ENCODE results near the gene GPR35. TPM values are rescaled to one million over a fixed set of nuclear protein-coding genes. Genes with fewer than 3 reads are reported as not detected.
"Not testable (repeated sequence)": the region's sequence is repeated elsewhere in the genome, so short reads cannot be mapped to it uniquely, and the experiment has no call there.

GPR35 gene
- polyA plus RNA-seq, 4 donors = 1.5 to 1.9 (median 1.6) TPM

DNA sequence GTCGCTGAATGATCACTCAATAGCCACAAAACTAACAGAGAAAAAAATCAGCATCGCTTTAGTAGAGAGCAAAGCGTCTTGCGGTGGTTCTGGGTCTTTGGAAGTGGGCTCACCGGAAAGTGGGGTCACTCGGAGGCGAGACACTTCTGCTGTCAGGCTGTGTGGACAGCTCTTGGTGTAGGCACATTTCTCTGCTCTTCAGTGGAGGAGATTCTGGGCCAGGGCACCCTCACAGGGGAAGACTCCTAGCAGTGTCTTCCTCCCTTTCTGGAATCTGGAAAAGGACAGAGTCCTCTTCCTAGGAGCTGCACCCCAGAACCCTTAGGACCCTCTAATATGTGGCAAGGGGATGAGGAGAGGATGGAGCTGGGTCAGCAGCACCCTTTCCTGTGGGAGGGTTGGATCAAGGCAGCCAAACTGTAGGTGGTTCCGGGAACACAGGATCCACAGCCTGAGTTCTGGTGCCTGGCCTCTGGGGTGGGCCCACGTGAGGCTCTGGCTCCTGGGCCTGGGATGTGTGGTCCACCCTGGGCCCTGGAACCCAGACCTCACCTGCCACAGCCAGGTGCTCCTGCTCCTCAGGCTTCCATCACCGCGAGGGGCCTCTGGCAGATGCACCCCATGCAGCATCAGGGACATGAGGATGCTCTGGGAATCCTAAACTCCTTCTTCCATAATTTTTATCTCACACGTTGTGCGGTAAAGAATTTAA, 25.1 kb downstream of the GPR35 start:
- no peak for DNase-seq (ENCODE audit: low read depth in 4 of 4, low spot score in 3 of 4)

DNA sequence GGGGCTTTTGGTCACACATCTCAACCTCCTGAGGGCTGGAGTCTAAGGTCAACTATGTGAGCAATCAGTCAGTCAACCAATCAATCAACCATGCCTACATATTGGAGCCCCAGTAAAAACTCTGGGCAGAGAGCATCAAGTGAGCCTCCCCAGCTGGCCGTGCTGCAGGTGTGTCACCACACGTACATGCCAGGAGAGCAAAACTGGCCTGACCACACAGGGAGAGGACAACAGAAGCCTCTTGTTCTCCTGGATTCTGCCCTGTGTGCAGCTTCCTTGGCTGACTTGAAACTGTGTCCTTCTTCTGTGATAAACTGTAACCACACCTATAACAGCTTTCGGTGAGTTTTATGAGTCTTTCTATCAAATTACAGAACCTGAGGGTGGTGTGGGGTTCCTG, 25.9 kb downstream of the GPR35 start:
- DNase-seq (ENCODE audit: low read depth in 4 of 4, low spot score in 3 of 4) = no peak

DNA sequence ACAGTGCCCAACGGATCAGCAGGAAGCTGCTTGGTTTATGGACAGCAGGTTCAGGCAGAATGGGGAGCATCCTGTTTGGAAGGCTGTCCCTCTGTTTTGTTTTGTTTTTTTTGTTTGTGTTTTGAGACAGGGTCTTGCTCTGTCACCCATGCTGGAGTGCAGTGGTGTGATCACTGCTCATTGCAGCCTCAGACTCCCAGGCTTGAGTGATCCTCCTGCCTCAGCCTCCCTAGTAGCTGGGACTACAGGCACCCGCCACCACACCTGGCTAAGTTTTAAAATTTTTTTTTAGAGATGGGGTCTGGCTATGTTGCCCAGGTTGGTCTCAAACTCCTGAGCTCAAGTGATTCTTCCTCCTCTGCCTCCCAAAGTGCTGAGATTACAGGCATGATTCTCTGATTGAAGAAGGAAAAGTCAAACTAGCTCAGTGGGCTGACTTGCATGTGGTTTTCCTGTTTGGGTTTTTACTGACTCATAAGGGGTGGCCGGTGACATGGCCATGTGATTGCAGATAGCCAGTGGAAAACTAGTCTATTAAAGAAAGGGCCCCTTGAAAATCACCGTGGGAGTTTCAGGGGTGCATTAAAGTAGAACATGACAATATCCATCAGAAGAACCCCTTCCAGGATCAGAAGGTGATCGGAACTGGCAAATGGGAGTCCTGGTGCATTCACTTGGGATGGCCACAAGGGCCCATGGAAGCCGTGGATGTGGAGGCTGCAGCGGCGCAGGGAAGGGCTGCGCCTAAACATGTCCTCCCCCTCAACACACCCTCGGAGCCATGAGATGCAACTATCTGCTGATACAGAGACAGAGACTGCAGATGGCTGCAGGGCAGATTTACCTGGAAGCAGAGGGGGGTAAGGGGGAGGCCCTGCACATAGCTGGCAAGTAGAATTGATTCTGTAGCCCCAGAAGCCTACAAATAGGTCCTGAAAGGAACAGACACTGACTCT, 30.9 kb downstream of the GPR35 start:
- no peak for DNase-seq (ENCODE audit: low read depth in 4 of 4, low spot score in 3 of 4)

DNA sequence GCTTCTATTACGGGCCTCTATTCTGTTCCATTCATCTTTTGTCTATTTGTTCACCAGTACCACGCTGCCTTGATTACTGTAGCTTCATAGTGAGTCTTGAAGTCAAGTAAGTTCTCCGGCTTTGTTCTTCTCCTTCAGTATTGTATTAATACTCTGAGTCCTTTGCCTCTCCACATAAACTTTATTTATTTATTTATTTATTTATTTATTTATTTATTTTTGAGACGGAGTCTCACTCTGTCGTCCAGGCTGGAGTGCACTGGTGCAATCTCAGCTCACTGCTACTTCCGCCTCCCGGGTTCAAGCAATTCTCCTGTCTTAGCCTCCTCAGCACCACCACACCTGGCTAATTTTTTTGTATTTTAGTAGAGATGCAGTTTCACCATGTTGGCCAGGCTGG, 34.6 kb downstream of the GPR35 start:
- DNase-seq (ENCODE audit: low read depth in 4 of 4, low spot score in 3 of 4) = not testable (repeated sequence)

DNA sequence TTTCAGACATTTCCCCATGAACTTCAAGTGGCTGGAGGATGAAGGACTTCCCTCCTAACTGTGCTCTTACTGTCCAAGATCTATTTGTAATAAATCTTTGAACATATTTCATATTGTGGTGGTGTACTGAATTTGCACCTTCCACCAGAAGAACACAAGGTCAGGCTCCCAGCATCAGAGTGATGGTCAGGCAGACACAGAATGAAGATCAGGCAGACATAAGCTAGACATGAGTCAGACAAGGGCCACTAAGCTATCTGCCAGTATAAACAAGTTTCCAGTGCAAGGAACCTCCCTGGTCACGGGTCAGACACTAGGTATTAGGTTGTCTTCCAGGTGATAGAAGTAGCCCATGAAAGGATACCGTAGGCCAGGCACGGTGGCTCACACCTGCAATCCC, 37.4 kb downstream of the GPR35 start:
- DNase-seq (ENCODE audit: low read depth in 4 of 4, low spot score in 3 of 4) = no peak

DNA sequence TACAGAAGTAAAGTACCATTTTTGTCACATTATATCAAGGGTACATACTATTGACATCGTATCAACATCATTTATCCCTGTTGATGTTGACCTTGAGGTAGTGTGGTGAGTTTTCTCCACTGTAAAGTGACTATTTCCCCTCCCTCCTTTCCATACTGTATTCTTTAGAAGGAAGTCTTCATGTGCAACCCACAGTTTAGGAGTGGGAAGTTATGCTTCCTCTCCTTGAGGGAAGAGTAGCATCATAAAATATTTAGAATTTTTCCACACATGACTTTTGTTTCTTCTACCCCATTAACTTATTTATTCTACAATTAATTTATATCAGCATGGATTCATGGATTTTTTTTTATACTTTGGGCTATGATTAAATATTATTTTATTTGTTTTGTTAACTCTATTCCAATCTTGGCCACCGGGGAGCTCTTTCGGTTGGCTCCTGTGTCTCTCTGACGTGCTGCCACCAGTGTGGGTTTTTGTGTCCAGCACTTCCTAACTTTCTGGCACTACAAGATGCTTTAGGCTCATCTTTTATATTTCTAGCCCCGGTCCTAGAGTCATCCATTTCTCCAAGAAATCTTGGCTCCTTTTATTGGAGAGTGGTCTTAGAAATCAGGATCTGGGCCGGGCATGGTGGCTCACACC, 38.4 kb downstream of the GPR35 start:
- DNase-seq (ENCODE audit: low read depth in 4 of 4, low spot score in 3 of 4) = no peak

DNA sequence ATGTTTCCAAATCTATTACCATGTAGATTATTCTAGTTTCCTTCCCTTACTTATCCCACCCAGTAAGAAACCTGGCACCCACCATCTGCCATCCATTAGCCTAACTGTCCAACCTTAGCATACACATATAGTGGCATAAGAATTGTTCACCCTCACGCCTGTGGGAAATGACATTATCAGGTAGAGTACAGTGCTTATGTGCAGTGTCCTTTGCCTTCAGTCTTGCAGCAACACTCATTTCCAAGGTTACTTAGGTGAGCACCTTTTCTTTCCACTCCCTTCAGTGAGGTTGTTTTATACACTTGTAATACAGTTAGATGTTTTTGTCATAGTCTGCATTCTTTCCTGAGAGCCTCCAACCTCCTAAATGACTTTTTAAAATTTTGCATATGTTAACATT, 39.3 kb downstream of the GPR35 start:
- DNase-seq (ENCODE audit: low read depth in 4 of 4, low spot score in 3 of 4) = no peak

DNA sequence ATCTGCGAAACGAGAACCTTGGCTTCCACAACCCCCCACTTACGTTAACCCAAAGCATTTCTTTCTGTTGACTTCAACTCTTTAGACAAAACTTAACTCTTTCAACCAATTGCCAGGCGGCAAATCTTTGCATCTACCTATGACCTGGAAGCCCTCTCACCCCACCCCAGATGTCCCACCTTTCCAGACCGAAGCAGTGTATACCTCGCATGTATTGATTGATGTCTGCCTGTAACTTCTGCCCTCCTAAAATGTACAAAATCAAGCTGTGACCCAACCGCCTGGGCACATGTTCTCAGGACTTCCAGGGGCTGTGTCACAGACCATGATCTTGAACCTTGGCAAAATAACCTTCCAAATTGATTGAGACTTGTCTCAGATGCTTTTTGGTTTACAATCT, 45.1 kb downstream of the GPR35 start:
- DNase-seq (ENCODE audit: low read depth in 4 of 4, low spot score in 3 of 4) = no peak

DNA sequence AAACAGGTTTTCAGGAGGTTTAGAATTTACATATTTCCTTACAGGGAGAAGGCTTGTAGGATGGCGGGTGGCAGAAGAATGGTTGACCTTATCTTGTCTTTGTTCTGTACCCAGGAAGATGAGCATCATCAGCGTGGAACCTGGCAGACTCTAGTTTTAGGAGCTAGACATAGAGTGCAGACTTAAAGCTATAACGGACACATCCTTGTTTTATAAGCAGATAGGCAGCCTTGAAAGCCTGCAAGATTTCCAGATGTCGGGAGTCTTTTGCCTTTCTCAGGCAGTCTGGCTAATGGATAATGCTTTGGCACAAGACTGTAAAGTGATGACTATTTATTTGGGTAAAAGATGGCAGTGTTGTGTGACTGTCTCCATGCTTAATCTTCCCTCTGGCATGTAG, 45.7 kb downstream of the GPR35 start:
- no peak for DNase-seq (ENCODE audit: low read depth in 4 of 4, low spot score in 3 of 4)

DNA sequence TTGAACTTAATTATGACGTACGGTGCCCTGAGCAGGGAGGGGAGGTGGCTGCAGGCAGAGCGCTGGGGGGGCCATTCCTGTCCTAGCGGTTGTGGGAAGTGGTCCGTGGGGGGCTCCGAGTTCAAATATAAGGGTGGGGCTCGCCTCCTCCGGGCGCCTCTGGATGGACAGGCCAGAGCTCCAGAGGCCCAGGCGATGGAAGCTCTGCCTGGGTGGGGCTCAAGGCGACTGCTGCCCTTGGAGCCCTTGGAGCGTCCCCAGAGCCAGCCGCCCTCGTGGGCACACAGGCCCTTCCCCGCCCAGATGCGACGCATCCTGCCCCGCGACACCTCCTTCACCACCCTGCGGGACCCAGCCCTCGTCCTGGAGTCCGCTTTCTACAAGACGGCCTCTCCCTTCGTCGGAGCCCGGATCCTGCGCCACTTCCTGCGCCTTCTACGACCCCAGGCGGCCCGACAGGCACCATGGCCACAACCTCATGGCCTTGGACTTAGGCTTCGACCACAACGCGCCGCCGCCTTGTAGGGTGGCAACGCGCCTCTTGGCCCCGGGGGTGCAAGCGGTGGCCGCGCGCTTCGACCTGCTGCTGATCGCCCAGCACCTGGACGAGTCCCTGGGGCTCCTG, 46.9 kb downstream of the GPR35 start:
- DNase-seq (ENCODE audit: low read depth in 4 of 4, low spot score in 3 of 4) = no peak

DNA sequence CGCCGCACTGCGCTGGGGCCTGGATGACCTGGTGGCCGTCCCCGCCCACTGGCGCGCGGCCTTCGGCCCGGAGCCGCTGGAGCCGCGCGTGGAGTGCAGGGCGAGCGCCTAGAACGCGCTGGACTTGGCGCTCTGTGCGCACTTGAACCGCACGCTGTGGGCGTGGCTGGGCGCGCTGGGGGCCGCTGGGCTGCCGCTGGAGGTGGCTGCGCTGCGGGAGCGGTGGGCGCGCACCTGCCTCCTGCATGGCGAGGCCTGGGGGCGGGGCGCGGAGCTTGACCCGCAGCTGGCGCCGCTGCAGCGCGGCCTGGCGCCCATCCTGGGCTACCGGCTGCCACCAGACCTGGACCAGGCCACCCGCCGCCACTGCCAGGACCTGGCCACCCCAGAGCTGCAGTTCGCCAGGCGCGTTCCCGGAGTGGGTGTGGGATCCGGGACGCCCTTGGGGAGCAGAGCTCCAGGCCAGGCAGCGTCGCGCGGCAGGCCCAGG, 47.5 kb downstream of the GPR35 start:
- DNase-seq (ENCODE audit: low read depth in 4 of 4, low spot score in 3 of 4) = no peak

DNA sequence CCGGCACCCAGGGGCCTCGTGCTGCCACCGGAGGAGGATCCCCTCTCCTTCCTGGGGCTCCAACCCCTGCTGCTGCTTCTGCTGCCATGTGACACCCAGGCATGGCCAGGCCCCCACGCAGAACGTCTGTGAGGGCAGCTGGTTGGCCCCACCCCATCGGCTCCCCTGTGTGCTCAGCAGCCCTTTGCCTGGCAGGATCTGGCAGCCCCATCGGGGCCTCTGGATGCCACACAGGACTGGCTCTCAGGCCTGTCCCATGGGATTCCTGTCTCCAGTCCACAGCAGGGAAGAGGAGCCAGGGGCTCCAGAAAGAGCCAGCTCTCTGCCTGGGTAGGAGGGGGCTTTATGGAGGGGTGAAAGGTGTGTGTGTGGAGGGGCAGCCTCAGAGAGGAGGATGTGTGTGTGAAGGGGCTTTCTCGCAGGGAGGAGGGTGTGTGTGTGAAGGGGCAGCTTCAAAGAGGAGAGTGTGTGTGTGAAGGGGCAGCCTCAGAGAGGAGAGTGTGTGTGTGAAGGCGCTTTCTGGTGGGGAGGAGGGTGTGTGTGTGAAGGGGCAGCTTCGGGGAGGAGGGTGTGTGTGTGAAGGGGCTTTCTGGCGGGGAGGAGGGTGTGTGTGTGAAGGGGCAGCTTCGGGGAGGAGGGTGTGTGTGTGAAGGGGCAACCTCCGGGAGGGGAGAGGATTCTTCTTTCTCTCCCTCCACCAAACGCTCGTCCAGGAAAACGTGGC, 49.3 kb downstream of the GPR35 start:
- not testable (repeated sequence) for DNase-seq (ENCODE audit: low read depth in 4 of 4, low spot score in 3 of 4)

DNA sequence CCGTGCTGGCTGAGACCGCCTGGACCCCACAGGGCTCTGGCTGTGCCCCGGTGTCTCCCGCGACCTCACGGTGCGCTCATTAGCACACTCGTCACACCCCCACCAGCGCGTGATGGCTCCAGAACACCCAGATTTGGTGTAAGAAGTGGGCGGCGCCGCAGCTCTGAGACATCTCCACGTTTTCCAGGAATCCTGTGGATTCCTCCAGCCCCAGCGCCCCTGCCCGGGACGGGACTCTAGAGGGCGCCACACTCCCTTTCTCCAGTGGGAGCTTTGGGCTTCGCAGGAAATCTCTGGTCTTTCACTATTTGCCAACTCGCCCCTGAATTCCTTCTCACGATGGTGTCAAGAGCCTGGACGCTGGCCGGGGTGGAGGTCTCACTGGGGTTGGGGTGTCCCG, 50.1 kb downstream of the GPR35 start:
- not testable (repeated sequence) for DNase-seq (ENCODE audit: low read depth in 4 of 4, low spot score in 3 of 4)

DNA sequence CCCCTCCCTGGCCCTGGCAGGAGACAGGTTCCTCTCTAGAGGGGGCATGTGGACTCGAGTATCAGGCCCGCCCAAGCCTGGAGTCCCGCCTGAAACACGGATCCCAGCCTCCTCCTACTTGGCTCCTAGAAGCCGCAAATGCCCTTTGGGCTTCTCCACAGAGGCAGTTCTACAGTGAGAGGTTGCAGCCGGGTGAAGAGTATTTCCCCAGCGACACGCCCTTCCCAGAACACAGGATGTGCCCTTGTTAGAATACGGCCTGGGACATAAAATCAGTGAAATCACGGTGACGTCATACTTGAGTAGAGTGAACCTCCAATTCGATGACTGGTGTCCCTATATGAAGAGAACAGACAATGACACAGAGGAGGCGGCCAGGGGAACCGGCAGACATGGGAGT, 52.8 kb downstream of the GPR35 start:
- DNase-seq (ENCODE audit: low read depth in 4 of 4, low spot score in 3 of 4) = not testable (repeated sequence)

DNA sequence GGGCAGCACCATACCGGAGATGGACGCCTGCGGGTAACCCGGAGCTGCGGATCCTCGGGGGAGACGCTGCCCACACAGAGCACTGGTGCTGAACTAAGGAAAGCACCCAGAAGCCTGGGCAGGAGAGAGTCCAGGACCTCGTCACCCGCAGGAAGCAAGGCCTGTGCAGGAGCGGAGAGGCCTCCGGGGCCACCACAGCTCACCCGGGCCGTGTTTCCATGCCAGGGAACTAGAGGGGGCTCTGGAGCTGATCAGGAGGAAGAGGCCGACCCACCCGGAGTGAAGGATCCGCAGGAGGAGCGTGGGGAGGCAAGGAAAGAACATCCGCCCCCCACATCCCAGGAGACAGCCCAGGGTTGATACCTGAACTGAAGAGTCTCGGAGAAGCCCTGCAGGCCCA, 53.6 kb downstream of the GPR35 start:
- DNase-seq (ENCODE audit: low read depth in 4 of 4, low spot score in 3 of 4) = not testable (repeated sequence)

DNA sequence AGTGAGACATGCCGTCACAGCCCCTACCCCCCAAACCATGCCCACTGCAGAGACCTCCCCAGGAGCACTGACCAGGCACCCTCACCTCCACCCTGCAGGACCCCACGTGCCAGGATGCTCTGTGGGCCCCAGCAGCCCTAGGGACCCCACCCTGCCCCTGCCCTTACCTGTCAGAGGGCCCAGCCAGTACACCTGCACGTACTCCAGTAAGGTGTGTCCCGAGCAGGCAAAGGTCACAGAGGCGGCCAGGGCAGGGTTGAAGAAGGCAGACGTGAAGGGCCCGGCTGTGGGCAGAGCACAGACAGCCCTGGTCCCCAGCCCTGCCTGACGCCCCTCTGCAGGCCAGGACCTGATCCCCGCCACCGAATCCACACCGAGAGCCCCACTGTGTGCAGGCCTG, 54.9 kb downstream of the GPR35 start:
- DNase-seq (ENCODE audit: low read depth in 4 of 4, low spot score in 3 of 4) = not testable (repeated sequence)
